ENCODE data around the gene HOXD4. TPM values are rescaled to one million over a fixed set of nuclear protein-coding genes. Genes with fewer than 3 reads are reported as not detected.
A peak's percentile ranks its signal among the peaks of the same experiment; 100 is the strongest.

Gene HOXD4
- total RNA-seq, 3 donors from 2014 or later: 4.7 to 6.5 (median 5.9) TPM

- no peak for TF ChIP-seq CTCF (IDR thresholded peaks at IDR 0.05)
- Histone ChIP-seq H3K36me3 (ENCODE audit: low read depth) (no peaks in the 10 kb centered on the region), H3K4me3 (no peak overlapping the region), H3K9me3 (no peaks in the 10 kb centered on the region), H3K4me1 (ENCODE audit: low read depth) (peaks cover 23% of the 10 kb centered on the region)
- peak in 1 of 3 donors; percentile 34 for DNase-seq
- intact Hi-C loops (cut with DNase I, micrococcal nuclease): no loop called here
- ATAC-seq: no peak
Measured at GRCh38 chr2:176107731-176108181, 43.6 kb upstream of the HOXD4 start.

GRCh38 chr2:176109192-176109901, 42.0 kb upstream of the HOXD4 start:
- Histone ChIP-seq H3K9me3 (no peaks in the 10 kb centered on the region), H3K36me3 (ENCODE audit: low read depth) (no peaks in the 10 kb centered on the region), H3K4me1 (ENCODE audit: low read depth) (peaks cover 23% of the 10 kb centered on the region), H3K4me3 (no peak overlapping the region)
- DNase-seq (peak in 1 of 3 donors; percentile 18), ATAC-seq (no peak)
- intact Hi-C loops (cut with DNase I, micrococcal nuclease): no loop called here
- no peak for TF ChIP-seq CTCF (IDR thresholded peaks at IDR 0.05)

GRCh38 chr2:176109946-176110345, 41.4 kb upstream of the HOXD4 start:
- Histone ChIP-seq H3K9me3 (no peaks in the 10 kb centered on the region), H3K4me3 (no peak overlapping the region), H3K4me1 (ENCODE audit: low read depth) (peaks cover 18% of the 10 kb centered on the region), H3K36me3 (ENCODE audit: low read depth) (no peaks in the 10 kb centered on the region)
- DNase-seq (no peak), ATAC-seq (no peak)
- intact Hi-C loops (cut with DNase I, micrococcal nuclease): no loop called here
- no peak for TF ChIP-seq CTCF (IDR thresholded peaks at IDR 0.05)

- Histone ChIP-seq H3K4me3 (no peak overlapping the region), H3K4me1 (ENCODE audit: low read depth) (peaks cover 19% of the 10 kb centered on the region), H3K36me3 (ENCODE audit: low read depth) (no peaks in the 10 kb centered on the region), H3K9me3 (no peaks in the 10 kb centered on the region)
- no peak for TF ChIP-seq CTCF (IDR thresholded peaks at IDR 0.05)
- intact Hi-C loops (cut with DNase I, micrococcal nuclease): no loop called here
- ATAC-seq (no peak), DNase-seq (no peak)
Measured at GRCh38 chr2:176110415-176111308, 40.7 kb upstream of the HOXD4 start.

- peak in 2 of 3 donors; percentile 71 to 75 for DNase-seq
- ATAC-seq: peak; percentile 44
- intact Hi-C loops (cut with DNase I, micrococcal nuclease): no loop called here
- peaks cover 21% of the 10 kb centered on the region for H3K4me1 ChIP-seq (ENCODE audit: low read depth)
- H3K4me3 ChIP-seq: no peak overlapping the region
- no peaks in the 10 kb centered on the region for H3K9me3 ChIP-seq
- H3K36me3 ChIP-seq (ENCODE audit: low read depth): no peaks in the 10 kb centered on the region
- peak; percentile 64 for TF ChIP-seq CTCF (IDR thresholded peaks at IDR 0.05)
Measured at GRCh38 chr2:176111309-176111663, 40.1 kb upstream of the HOXD4 start.
